Activated CD4-positive, CD25-positive, alpha-beta regulatory T cell treated with anti-CD3 and anti-CD28 coated beads, Interleukin-2, amount 50 U/mL, for 24 hours (primary cell): ENCODE measurements around the gene PIGV.
A peak's percentile ranks its signal among the peaks of the same experiment; 100 is the strongest.

Experiments
- ATAC-seq, 2 donors: fragments of 150-1000 bp; cut with Tn5 transposase; one replicate each; pipeline ENCODE4 v1.10.0; 2021; ENCODE audit warnings: mild to moderate bottlenecking in 1 of 2, moderate library complexity in 1 of 2

Gene PIGV

GRCh38 chr1:26787706-26788514 is at the start of gene PIGV:
Gene PIGV (plus strand): TSS chr1:26787950. CDS start chr1:26790816, 2,866 bp downstream.
- ATAC-seq, result peak; percentile 67 to 75

GRCh38 chr1:26739329-26739914 is 48.3 kb upstream of the PIGV start:
- ATAC-seq, result peak; percentile 45 to 63

- no peak for ATAC-seq
These were observed 47.6 kb upstream of the PIGV start for GRCh38 chr1:26740023-26740634.

- no peak for ATAC-seq
These were observed 46.8 kb upstream of the PIGV start for GRCh38 chr1:26740952-26741351.

GRCh38 chr1:26743426-26744059 is 44.2 kb upstream of the PIGV start:
- ATAC-seq, result no peak

GRCh38 chr1:26744075-26744959 is 43.4 kb upstream of the PIGV start:
- ATAC-seq, result peak; percentile 91 to 95

- no peak for ATAC-seq
These were observed 42.6 kb upstream of the PIGV start for GRCh38 chr1:26745191-26745590.

GRCh38 chr1:26747048-26747447 is 40.7 kb upstream of the PIGV start:
- ATAC-seq, result no peak

- no peak for ATAC-seq
These were observed 39.4 kb upstream of the PIGV start for GRCh38 chr1:26748351-26748750.

- no peak for ATAC-seq
These were observed 38.3 kb upstream of the PIGV start for GRCh38 chr1:26749458-26749857.

- ATAC-seq, result no peak
These were observed 37.3 kb upstream of the PIGV start for GRCh38 chr1:26750428-26750827.

GRCh38 chr1:26752519-26752918 is 35.2 kb upstream of the PIGV start:
- no peak for ATAC-seq

- ATAC-seq, result no peak
These were observed 33.5 kb upstream of the PIGV start for GRCh38 chr1:26754086-26754874.

- ATAC-seq, result no peak
These were observed 29.4 kb upstream of the PIGV start for GRCh38 chr1:26758358-26758757.

- ATAC-seq, result no peak
These were observed 28.2 kb upstream of the PIGV start for GRCh38 chr1:26759531-26759930.

- no peak for ATAC-seq
These were observed 26.5 kb upstream of the PIGV start for GRCh38 chr1:26761217-26761616.

- peak in 1 of 2 donors; percentile 31 for ATAC-seq
These were observed 20.0 kb upstream of the PIGV start for GRCh38 chr1:26767714-26768113.

- no peak for ATAC-seq
These were observed 19.0 kb upstream of the PIGV start for GRCh38 chr1:26768755-26769154.

- peak; percentile 8 to 21 for ATAC-seq
These were observed 16.5 kb upstream of the PIGV start for GRCh38 chr1:26771285-26771642.

GRCh38 chr1:26771643-26772321 is 16.0 kb upstream of the PIGV start:
- ATAC-seq, result peak; percentile 65 to 85

GRCh38 chr1:26772687-26773086 is 15.1 kb upstream of the PIGV start:
- ATAC-seq, result no peak
